Measurements from ENCODE around the gene SLC25A27. TPM values are rescaled to one million over a fixed set of nuclear protein-coding genes. Genes with fewer than 3 reads are reported as not detected.

Gene SLC25A27
- total RNA-seq, result 10 to 100 TPM in 7 of 8 experiments, 1 to 10 TPM in 1; 6.5 to 71.5 (median 28.6) TPM

- Histone ChIP-seq H3K27ac (peak within 1 kb of the TSS; percentile 29 to 39), H3K4me3 (peak within 1 kb of the TSS; percentile 86 to 93 (median 90)), H3K4me1 (replicated peaks in 1 of 2) (peaks cover 2 to 18% of the 10 kb centered on the region in 2 donors)
- ATAC-seq (replicated peaks in 6 of 8), result peak; percentile 97 to 98 (median 98)
- 0 to 4% (median 1%) methylated on average over 5 to 28 of the region's 72 CpGs; no CpG with 5 or more reads in 2 of the 10 experiments for WGBS, 10 experiments
- in situ Hi-C loops (cut with MboI; ENCODE audit: low pct_unique_long_range_greater_than_20kb in 2 of 9, low sequenced_read_pairs in 9 of 9, unreplicated experiment in 9 of 9), result no loop called here
Measured at GRCh38 chr6:46652603-46653438, at the start of gene SLC25A27, which contains the start of gene CYP39A1. TSS of gene SLC25A27 (plus strand) at chr6:46652975. CDS start at chr6:46653193, 218 bp downstream. TSS of gene CYP39A1 (minus strand) at chr6:46652818. CDS start at chr6:46652582, 236 bp downstream.

DNA sequence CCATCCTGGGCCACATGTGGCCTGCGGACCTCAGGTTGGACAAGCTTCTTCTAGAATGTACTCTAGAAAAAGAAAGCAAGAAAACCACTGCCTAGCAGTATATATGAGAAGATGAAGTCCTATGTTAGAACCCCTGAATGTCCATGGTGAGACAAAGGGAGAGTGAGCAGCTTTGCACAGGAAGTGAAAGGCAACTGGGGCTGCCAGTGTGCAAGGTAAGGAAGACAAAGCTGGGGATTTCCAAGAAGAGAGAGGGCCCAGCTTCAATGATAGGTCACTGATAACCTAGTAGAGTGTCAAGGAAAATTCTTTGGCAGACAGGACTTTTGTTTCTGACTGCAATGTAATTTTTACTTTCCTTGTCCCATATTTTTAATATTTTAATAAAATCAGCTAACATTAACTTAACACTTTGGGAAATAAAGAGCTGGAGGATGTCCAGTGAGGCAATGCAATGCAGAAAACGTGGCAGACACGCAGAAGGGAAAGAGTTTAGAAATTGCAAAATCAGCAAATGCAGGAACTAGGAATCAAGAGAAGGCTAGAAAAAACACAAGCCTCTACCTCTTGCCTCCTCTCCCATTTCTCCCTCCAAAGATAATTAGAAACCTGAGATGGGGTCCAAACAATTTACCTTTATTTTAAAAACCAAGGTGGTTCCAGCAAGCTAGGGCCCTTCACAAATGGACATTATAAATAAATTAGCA is 47.5 kb upstream of the SLC25A27 start:
- 34 to 100% (median 83%) methylated on average over 1 to 3 of the region's 3 CpGs; no CpG with 5 or more reads in 1 of the 10 experiments for WGBS, 10 experiments
- in situ Hi-C loops (cut with MboI; ENCODE audit: low pct_unique_long_range_greater_than_20kb in 2 of 9, low sequenced_read_pairs in 9 of 9, unreplicated experiment in 9 of 9), result loop anchor here in 1 of 9 experiments (25.0 kb wide), 1 partner anchor 193 kb away; no protein-coding TSS in a partner anchor
- Histone ChIP-seq H3K4me1 (replicated peaks in 1 of 2) (no peaks in the 10 kb centered on the region), H3K27ac (no peak overlapping the region), H3K4me3 (no peak overlapping the region)
- ATAC-seq (replicated peaks in 6 of 8), result no peak

- peak in 1 of 8 experiments; percentile 22 for ATAC-seq (replicated peaks in 6 of 8)
- Histone ChIP-seq H3K4me3 (no peak overlapping the region), H3K4me1 (replicated peaks in 1 of 2) (no peaks in the 10 kb centered on the region), H3K27ac (no peak overlapping the region)
- 15 to 93% (median 70%) methylated on average over 2 to 3 of the region's 3 CpGs for WGBS, 10 experiments
- in situ Hi-C loops (cut with MboI; ENCODE audit: low pct_unique_long_range_greater_than_20kb in 2 of 9, low sequenced_read_pairs in 9 of 9, unreplicated experiment in 9 of 9), result loop anchor here in 1 of 9 experiments (25.0 kb wide), 1 partner anchor 194 kb away; no protein-coding TSS in a partner anchor
Measured at GRCh38 chr6:46606338-46606737, 46.4 kb upstream of the SLC25A27 start.

- in situ Hi-C loops (cut with MboI; ENCODE audit: low pct_unique_long_range_greater_than_20kb in 2 of 9, low sequenced_read_pairs in 9 of 9, unreplicated experiment in 9 of 9), result loop anchor here in 2 of 9 experiments (10.0 to 25.0 kb wide), 2 partner anchors 186 to 199 kb away; no protein-coding TSS in a partner anchor
- ATAC-seq (replicated peaks in 6 of 8), result peak in 2 of 8 experiments; percentile 26 to 27
- 57 to 100% (median 79%) methylated on average over 1 to 3 of the region's 3 CpGs; no CpG with 5 or more reads in 2 of the 10 experiments for WGBS, 10 experiments
- no peaks in the 10 kb centered on the region for H3K4me1 ChIP-seq (replicated peaks in 1 of 2)
- no peak overlapping the region for H3K4me3 ChIP-seq
- H3K27ac ChIP-seq, result no peak overlapping the region
Measured at GRCh38 chr6:46610862-46611553, 41.8 kb upstream of the SLC25A27 start.

DNA sequence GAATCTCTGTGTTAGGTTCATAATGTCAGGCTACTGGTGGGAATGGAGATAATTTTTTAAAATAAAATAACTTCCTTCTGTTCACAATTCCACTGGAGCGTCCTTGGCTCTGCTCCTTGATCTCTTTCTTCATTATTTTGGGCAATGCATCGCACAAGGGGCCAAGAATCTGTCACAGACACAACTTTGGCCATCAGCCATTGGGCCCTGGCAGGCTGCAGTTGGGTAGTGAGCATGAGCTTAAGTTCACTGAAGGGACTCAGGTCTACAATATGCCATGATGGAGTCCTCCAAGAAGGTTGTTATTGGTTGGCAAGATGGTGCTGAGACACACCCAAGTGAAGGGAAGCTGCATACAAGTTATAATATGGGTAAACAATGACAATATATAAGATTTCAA is 40.1 kb upstream of the SLC25A27 start:
- in situ Hi-C loops (cut with MboI; ENCODE audit: low pct_unique_long_range_greater_than_20kb in 2 of 9, low sequenced_read_pairs in 9 of 9, unreplicated experiment in 9 of 9), result loop anchor here in 2 of 9 experiments (10.0 to 25.0 kb wide), 2 partner anchors 188 to 200 kb away; no protein-coding TSS in a partner anchor
- WGBS, 10 experiments, result 6 to 93% (median 70%) methylated on average over 1 to 2 of the region's 2 CpGs; no CpG with 5 or more reads in 2 of the 10 experiments

DNA sequence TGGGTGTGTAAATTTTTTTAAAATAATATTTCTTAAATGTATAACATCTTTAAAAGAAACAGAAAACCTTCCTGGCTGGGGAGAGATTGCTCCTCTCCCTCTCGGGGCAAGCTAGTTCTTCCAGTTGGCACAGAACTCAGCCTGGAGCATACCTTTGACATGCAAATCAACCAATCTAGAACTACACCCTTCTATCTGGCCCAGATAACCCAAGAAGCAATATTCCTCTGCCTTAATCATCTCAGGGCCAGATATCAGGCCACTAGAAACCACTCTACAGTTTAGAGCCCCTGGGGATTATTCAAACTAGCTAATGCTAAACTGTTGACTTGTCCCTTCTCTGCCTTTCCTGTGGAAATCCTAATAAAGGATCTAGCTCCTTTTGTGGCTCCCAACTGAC is 34.0 kb upstream of the SLC25A27 start:
- 60 to 100% (median 91%) methylated on average over 1 of the region's 1 CpG; no CpG with 5 or more reads in 3 of the 10 experiments for whole genome bisulfite sequencing, 10 experiments
- no peak overlapping the region for H3K27ac ChIP-seq
- in situ Hi-C loops (cut with MboI; ENCODE audit: low pct_unique_long_range_greater_than_20kb in 2 of 9, low sequenced_read_pairs in 9 of 9, unreplicated experiment in 9 of 9), result loop anchor here in 2 of 9 experiments (10.0 to 25.0 kb wide), 2 partner anchors 194 to 206 kb away; no protein-coding TSS in a partner anchor
- H3K4me1 ChIP-seq (replicated peaks in 1 of 2), result no peaks in the 10 kb centered on the region
- peak in 2 of 8 experiments; percentile 58 to 78 for ATAC-seq (replicated peaks in 6 of 8)
- H3K4me3 ChIP-seq, result no peak overlapping the region

More for the DNA sequence above, 40.1 kb upstream of the SLC25A27 start:
- Histone ChIP-seq H3K27ac (no peak overlapping the region), H3K4me1 (replicated peaks in 1 of 2) (no peaks in the 10 kb centered on the region), H3K4me3 (no peak overlapping the region)
- no peak for ATAC-seq (replicated peaks in 6 of 8)

- 17 to 100% (median 44%) methylated on average over 1 to 3 of the region's 3 CpGs for WGBS, 10 experiments
- in situ Hi-C loops (cut with MboI; ENCODE audit: low pct_unique_long_range_greater_than_20kb in 2 of 9, low sequenced_read_pairs in 9 of 9, unreplicated experiment in 9 of 9), result no loop called here
- Histone ChIP-seq H3K4me1 (replicated peaks in 1 of 2) (no peaks in the 10 kb centered on the region), H3K4me3 (no peak overlapping the region), H3K27ac (no peak overlapping the region)
- peak in 3 of 8 experiments; percentile 43 to 60 (median 51) for ATAC-seq (replicated peaks in 6 of 8)
Measured at GRCh38 chr6:46626228-46626909, 26.4 kb upstream of the SLC25A27 start.

DNA sequence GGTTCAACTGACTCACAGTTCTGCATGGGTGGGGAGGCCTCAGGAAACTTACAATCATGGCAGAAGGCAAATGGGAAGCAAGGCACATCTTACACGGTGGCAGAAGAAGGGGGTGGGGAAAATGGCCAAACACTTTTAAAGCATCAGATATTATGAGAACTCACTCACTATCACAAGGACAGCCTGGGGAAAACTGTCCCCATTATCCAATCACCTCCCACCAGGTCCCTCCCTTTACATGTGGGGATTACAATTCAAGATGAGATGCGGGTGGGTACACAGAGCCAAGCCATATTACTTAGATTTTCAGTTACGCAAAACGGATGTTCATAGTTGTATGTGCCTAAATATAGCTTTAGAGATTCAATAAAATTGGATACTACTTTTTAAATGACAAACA is 25.8 kb upstream of the SLC25A27 start:
- WGBS, 10 experiments, result 17 to 100% (median 93%) methylated on average over 1 to 4 of the region's 4 CpGs; no CpG with 5 or more reads in 3 of the 10 experiments
- no peaks in the 10 kb centered on the region for H3K4me1 ChIP-seq (replicated peaks in 1 of 2)
- no peak for ATAC-seq (replicated peaks in 6 of 8)
- no peak overlapping the region for H3K4me3 ChIP-seq
- in situ Hi-C loops (cut with MboI; ENCODE audit: low pct_unique_long_range_greater_than_20kb in 2 of 9, low sequenced_read_pairs in 9 of 9, unreplicated experiment in 9 of 9), result no loop called here
- no peak overlapping the region for H3K27ac ChIP-seq

DNA sequence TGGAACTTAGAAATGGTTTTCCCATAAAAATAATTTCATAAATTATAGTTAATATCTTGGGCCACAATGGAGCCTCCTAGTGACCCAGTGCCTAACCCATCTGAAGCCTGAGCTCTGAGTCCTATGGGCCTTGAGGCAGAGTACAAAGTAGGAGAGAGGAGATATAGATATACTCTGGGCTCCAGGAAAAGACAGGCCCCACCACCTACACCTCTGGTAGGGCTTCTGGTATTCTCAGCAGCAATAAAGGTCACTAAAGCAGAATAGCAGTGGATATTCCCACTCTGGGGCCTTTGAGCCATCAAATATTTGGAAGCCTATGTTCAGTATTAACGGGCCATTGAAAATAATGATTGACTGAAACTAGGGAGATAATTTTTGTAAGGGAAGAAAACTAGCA is 24.3 kb upstream of the SLC25A27 start:
- H3K4me3 ChIP-seq, result no peak overlapping the region
- no peaks in the 10 kb centered on the region for H3K4me1 ChIP-seq (replicated peaks in 1 of 2)
- no peak for ATAC-seq (replicated peaks in 6 of 8)
- in situ Hi-C loops (cut with MboI; ENCODE audit: low pct_unique_long_range_greater_than_20kb in 2 of 9, low sequenced_read_pairs in 9 of 9, unreplicated experiment in 9 of 9), result no loop called here
- 67 to 100% (median 75%) methylated on average over 1 of the region's 1 CpG; no CpG with 5 or more reads in 7 of the 10 experiments for WGBS, 10 experiments
- H3K27ac ChIP-seq, result no peak overlapping the region

DNA sequence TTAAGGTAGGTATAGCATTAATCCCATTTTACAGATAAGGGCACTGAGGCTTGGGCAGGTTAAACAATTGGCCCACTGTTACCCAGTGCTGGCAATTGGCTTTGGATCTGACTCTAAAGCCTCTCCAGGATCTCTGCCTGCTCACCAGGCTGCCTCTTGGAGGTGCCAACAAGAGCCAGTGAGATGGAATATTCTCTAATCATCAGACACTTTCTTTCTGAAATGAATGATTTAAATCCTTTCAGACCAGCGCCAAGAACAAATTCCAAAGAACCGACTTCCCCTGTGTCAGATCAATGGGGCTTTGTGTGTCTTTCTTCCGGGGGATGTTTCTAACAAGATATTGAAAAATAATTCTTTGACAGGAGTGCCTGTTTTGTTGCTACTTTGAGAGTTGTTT is 23.8 kb upstream of the SLC25A27 start:
- no peak for ATAC-seq (replicated peaks in 6 of 8)
- WGBS, 10 experiments, result 50 to 100% (median 86%) methylated on average over 1 to 3 of the region's 3 CpGs; no CpG with 5 or more reads in 1 of the 10 experiments
- Histone ChIP-seq H3K27ac (no peak overlapping the region), H3K4me1 (replicated peaks in 1 of 2) (no peaks in the 10 kb centered on the region), H3K4me3 (no peak overlapping the region)
- in situ Hi-C loops (cut with MboI; ENCODE audit: low pct_unique_long_range_greater_than_20kb in 2 of 9, low sequenced_read_pairs in 9 of 9, unreplicated experiment in 9 of 9), result no loop called here

DNA sequence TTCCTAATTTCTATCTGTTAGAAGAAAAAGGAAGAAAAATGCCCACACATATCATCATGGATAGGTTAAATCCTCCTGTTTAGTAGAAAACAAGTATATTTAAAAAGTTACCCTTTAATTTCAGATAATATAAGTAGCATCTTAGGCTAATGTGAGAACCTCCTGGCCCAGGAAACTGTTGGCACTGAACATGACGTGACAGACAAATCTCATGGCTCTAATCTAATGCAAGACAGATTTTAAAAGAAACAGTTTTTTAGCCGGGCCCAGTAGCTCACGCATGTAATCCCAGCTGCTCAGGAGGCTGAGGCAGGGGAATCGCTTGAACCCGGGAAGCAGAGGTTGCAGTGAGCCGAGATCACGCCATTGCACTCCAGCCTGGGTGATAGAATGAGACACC is 23.1 kb upstream of the SLC25A27 start:
- ATAC-seq (replicated peaks in 6 of 8), result no peak
- no peaks in the 10 kb centered on the region for H3K4me1 ChIP-seq (replicated peaks in 1 of 2)
- H3K27ac ChIP-seq, result no peak overlapping the region
- in situ Hi-C loops (cut with MboI; ENCODE audit: low pct_unique_long_range_greater_than_20kb in 2 of 9, low sequenced_read_pairs in 9 of 9, unreplicated experiment in 9 of 9), result no loop called here
- no peak overlapping the region for H3K4me3 ChIP-seq
- WGBS, 10 experiments, result 48 to 100% (median 92%) methylated on average over 1 to 7 of the region's 7 CpGs; no CpG with 5 or more reads in 2 of the 10 experiments

DNA sequence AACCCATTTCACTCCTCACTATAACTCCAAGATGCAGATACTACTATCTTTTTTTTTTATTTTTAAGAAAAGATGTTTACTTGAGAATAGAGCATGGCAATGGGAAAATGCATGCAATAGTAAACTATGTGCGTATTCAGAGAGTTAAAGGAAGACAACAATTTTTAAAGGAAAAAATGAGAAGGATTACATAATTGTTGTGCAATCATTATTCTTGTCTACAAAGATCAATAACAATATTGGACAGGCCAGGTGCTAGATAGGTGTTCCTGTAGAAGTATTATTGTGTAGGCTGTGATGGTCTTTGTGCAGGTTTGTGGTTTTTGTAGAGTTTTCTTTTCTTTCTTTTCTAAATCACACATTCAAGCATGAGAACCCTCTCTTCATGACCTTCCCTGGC is 20.7 kb upstream of the SLC25A27 start:
- WGBS, 10 experiments, result 86 to 100% (median 100%) methylated on average over 1 of the region's 1 CpG; no CpG with 5 or more reads in 1 of the 10 experiments
- Histone ChIP-seq H3K4me1 (replicated peaks in 1 of 2) (no peaks in the 10 kb centered on the region), H3K27ac (no peak overlapping the region), H3K4me3 (no peak overlapping the region)
- no peak for ATAC-seq (replicated peaks in 6 of 8)
- in situ Hi-C loops (cut with MboI; ENCODE audit: low pct_unique_long_range_greater_than_20kb in 2 of 9, low sequenced_read_pairs in 9 of 9, unreplicated experiment in 9 of 9), result no loop called here
